GM10266 (cell line): ENCODE measurements around the gene LYST.
"Not testable (repeated sequence)": the region's sequence is repeated elsewhere in the genome, so short reads cannot be mapped to it uniquely, and the experiment has no call there.

Source experiments
- DNase-seq: peaks from one replicate; pipeline ENCODE4 v3.0.0; 2012; ENCODE audit errors: extremely low spot score
- TF ChIP-seq, protein P1 (sequence below): IDR thresholded peaks from 2 replicates; pipeline ENCODE4 v1.5.1; 2012; ENCODE audit warnings: mild to moderate bottlenecking, low read depth; ENCODE audit not compliant: control insufficient read depth, insufficient read depth; ENCODE audit errors: missing control alignments

LYST gene

DNA sequence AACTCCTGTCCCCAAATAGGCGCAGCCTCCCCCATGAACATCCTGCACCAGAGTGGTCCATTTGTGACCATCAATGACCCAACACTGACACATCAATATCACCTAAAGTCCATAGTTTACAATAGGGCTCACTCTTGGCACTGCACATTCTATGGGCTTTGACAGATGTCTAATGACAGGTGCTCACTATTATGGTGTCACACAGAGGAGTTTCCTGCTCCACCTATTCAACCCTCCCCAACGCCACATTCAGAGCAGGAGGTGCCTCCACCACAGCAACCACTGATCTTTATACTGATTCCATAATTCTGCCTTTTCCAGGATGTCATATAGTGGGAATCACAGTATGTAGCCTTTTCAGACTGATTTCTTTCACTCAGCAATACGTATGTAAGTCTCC, 241.4 kb downstream of the LYST start:
- TF ChIP-seq, protein P1, sequence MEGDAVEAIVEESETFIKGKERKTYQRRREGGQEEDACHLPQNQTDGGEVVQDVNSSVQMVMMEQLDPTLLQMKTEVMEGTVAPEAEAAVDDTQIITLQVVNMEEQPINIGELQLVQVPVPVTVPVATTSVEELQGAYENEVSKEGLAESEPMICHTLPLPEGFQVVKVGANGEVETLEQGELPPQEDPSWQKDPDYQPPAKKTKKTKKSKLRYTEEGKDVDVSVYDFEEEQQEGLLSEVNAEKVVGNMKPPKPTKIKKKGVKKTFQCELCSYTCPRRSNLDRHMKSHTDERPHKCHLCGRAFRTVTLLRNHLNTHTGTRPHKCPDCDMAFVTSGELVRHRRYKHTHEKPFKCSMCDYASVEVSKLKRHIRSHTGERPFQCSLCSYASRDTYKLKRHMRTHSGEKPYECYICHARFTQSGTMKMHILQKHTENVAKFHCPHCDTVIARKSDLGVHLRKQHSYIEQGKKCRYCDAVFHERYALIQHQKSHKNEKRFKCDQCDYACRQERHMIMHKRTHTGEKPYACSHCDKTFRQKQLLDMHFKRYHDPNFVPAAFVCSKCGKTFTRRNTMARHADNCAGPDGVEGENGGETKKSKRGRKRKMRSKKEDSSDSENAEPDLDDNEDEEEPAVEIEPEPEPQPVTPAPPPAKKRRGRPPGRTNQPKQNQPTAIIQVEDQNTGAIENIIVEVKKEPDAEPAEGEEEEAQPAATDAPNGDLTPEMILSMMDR = no peak

DNA sequence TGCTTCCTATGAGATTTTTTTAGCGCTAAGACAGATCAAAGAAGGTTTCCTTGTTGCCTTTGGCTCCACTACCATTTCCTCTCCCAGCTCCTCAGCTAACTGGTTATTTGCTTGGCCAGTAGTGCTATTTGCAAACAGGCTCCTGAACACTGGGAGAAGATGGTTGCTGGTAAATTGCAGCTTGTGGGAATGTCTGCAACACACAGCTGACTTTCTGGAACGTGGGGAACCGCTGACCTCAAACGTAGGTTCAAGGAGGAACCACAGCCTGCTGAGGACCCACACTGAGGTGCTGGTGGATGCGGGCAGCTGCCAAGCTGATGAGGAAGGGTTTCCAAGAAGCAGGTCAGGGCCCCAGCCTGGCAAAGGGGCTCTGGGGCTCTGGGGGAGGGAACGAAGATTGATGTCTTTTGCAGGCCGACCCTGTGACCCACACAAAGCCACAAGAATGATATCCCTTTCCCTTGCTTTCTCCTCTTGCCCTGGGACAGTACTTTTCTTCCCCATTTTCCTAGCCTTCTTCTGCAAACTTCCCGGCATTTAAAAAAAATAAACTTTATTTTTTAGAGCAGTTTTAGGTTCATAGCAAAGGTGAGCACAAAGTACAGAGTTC, 241.9 kb downstream of the LYST start:
- no peak for DNase-seq
- TF ChIP-seq, protein P1 = no peak

More for the DNA sequence above, 241.4 kb downstream of the LYST start:
- DNase-seq = no peak

DNA sequence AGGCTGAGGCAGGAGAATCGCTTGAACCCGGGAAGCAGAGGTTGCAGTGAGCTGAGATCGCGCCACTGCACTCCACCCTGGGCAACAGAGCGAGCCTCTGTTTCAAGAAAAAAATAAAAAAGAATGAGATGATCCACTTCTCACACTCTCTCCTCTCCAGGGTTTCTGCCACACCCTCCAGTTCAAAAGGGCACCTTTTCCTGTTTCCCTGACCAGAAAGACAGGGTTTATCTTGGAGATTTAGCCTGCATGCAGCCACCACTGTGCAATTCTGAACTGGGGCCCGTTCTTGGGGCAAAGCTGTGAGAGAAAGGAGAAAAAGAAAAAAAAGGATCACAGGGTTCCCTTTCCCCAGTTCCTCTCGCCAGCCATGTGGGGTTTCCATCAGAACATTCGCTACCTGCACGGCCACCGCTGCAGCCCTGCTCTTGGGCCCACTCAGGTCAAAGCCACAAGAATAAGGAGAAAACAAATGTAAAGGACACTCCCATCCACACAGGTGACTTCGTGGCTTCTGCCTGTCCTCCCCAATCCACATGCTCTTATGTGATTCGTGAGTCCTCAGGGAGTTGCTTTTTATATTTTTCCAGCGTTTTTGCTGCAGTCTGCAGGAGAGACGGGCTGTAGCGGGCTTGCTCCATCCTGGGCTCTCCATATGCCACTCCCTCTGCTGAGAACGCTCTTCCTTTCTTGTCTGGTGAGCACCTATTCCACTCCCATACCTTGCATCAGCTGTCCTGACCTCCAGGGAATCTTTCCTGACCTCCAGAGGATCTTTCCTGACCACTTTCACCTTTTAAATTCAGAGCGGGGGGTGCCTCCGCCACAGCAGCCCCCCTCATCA, 243.5 kb downstream of the LYST start:
- DNase-seq = no peak
- TF ChIP-seq, protein P1 = no peak

- not testable (repeated sequence) for DNase-seq
Measured at GRCh38 chr1:235619149-235619548, 247.6 kb downstream of the LYST start.

GRCh38 chr1:235617808-235618207, 248.9 kb downstream of the LYST start:
- TF ChIP-seq, protein P1 = no peak
- DNase-seq = no peak

DNA sequence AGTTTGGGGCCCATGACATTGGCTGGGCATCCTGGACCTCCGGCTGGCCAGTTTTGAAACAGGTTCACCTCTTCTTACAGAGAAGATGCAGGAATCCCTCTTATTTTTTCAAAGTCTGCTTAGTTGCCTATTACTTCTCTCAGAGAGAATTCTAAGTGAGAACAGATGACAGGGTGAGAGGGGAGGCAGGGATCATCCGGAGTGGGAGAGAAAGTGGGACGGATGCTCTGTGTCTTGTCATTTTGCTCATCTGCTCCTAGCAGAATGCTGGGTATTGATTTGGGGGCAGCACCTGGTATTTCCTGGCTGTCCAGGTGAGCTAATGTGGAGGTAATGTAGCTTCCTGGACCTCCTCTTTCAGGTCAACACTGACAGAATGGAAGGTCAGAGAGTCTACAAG, 249.6 kb downstream of the LYST start:
- DNase-seq = no peak
- TF ChIP-seq, protein P1 = no peak

- TF ChIP-seq, protein P1 = no peak
- no peak for DNase-seq
Measured at GRCh38 chr1:235614442-235614954, 252.2 kb downstream of the LYST start.
